ENCODE measurements around the gene HOXC11. TPM values are rescaled to one million over a fixed set of nuclear protein-coding genes. Genes with fewer than 3 reads are reported as not detected.

HOXC11 gene
- total RNA-seq, 2 donors from 2014 or later = not detected

GRCh38 chr12:54012631-54013409 lies 39.9 kb downstream of the HOXC11 start:
- TF ChIP-seq CTCF (IDR thresholded peaks at IDR 0.05) = no peak
- TF ChIP-seq POLR2A (IDR thresholded peaks at IDR 0.05) = no peak
- TF ChIP-seq POLR2AphosphoS5 (IDR thresholded peaks at IDR 0.05) = no peak
- Histone ChIP-seq H3K36me3 (no peaks in the 10 kb centered on the region), H3K9me3 (no peaks in the 10 kb centered on the region), H3K27me3 (replicated peaks; ENCODE audit: insufficient read depth) (peaks cover 71% of the 10 kb centered on the region), H3K4me3 (no peak overlapping the region), H3K4me1 (replicated peaks) (no peaks in the 10 kb centered on the region), H3K27ac (no peak overlapping the region)
- DNase-seq (ENCODE audit: low spot score) = no peak
- intact Hi-C loops (cut with DNase I) = no loop called here
- 35% methylated on average over 6 of the region's 6 CpGs for WGBS

GRCh38 chr12:54014377-54015017 lies 41.6 kb downstream of the HOXC11 start:
- no peak overlapping the region for H3K4me3 ChIP-seq
- no peak for TF ChIP-seq CTCF (IDR thresholded peaks at IDR 0.05)
- H3K27ac ChIP-seq = no peak overlapping the region
- no peaks in the 10 kb centered on the region for H3K4me1 ChIP-seq (replicated peaks)
- H3K27me3 ChIP-seq (replicated peaks; ENCODE audit: insufficient read depth) = peaks cover 73% of the 10 kb centered on the region
- no peaks in the 10 kb centered on the region for H3K36me3 ChIP-seq
- 7% methylated on average over 36 of the region's 36 CpGs for WGBS
- DNase-seq (ENCODE audit: low spot score) = no peak
- intact Hi-C loops (cut with DNase I) = no loop called here
- no peaks in the 10 kb centered on the region for H3K9me3 ChIP-seq

GRCh38 chr12:54015018-54015931 lies 42.3 kb downstream of the HOXC11 start:
- Histone ChIP-seq H3K36me3 (no peaks in the 10 kb centered on the region), H3K9me3 (no peaks in the 10 kb centered on the region), H3K4me3 (no peak overlapping the region), H3K4me1 (replicated peaks) (no peaks in the 10 kb centered on the region), H3K27me3 (replicated peaks; ENCODE audit: insufficient read depth) (peaks cover 69% of the 10 kb centered on the region), H3K27ac (no peak overlapping the region)
- intact Hi-C loops (cut with DNase I) = no loop called here
- DNase-seq (ENCODE audit: low spot score) = no peak
- TF ChIP-seq POLR2AphosphoS5 (IDR thresholded peaks at IDR 0.05) = no peak
- TF ChIP-seq POLR2A (IDR thresholded peaks at IDR 0.05) = no peak
- no peak for TF ChIP-seq CTCF (IDR thresholded peaks at IDR 0.05)
- 11% methylated on average over 23 of the region's 23 CpGs for WGBS

- no peaks in the 10 kb centered on the region for H3K4me1 ChIP-seq (replicated peaks)
- TF ChIP-seq POLR2A (IDR thresholded peaks at IDR 0.05) = no peak
- no peak for TF ChIP-seq CTCF (IDR thresholded peaks at IDR 0.05)
- H3K36me3 ChIP-seq = no peaks in the 10 kb centered on the region
- no peak for DNase-seq (ENCODE audit: low spot score)
- peaks cover 70% of the 10 kb centered on the region for H3K27me3 ChIP-seq (replicated peaks; ENCODE audit: insufficient read depth)
- no peak overlapping the region for H3K27ac ChIP-seq
- H3K4me3 ChIP-seq = no peak overlapping the region
- 7% methylated on average over 3 of the region's 3 CpGs for WGBS
- intact Hi-C loops (cut with DNase I) = no loop called here
- H3K9me3 ChIP-seq = no peaks in the 10 kb centered on the region
Measured at GRCh38 chr12:54016051-54016450, 43.1 kb downstream of the HOXC11 start.

Measured in prostate gland (tissue), 2 donors.